HCT116 (cell line): ENCODE measurements around the gene RNF113B. TPM values are rescaled to one million over a fixed set of nuclear protein-coding genes. Genes with fewer than 3 reads are reported as not detected.

Source experiments
- ATAC-seq: fragments of 200-7000 bp; cut with Tn5 transposase; 2 replicates; pipeline ENCODE4 v1.9.1; 2020; ENCODE audit warnings: mild to moderate bottlenecking, moderate library complexity
- BruUV-seq: library from RNA; stranded (reverse); fragments of 400-500 nt; replicated peaks from 2 replicates; lab custom pipeline; 2021; lab: Mats Ljungman, UMichigan
- CTCF ChIA-PET: fragments of 300-600 bp; sonication (Branson Sonifier 250); formaldehyde crosslinking; loops from one replicate; lab custom pipeline; 2021; ENCODE audit warnings: antibody characterized with exemption; lab: Charles Lee
- POLR2A ChIA-PET: fragments of 300-600, 350-600 bp; sonication (Branson Sonifier 250); formaldehyde crosslinking; loops from one replicate; lab custom pipeline; 2021; ENCODE audit warnings: antibody characterized with exemption; lab: Charles Lee
- RAD21 ChIA-PET, 2 experiments: fragments of 300-600 bp; sonication (Branson Sonifier 250); formaldehyde crosslinking; loops; one replicate each; lab custom pipeline; 2023; ENCODE audit warnings: low total read pairs in 2 of 2; ENCODE audit not compliant: uncharacterized antibody in 2 of 2, unreplicated experiment in 2 of 2, low non-redundant PET in 1 of 2; lab: Charles Lee
- DNase-seq: peaks from one replicate; pipeline ENCODE4 v3.0.0-alpha.2; 2010; ENCODE audit warnings: low read depth, low spot score
- H2AFZ ChIP-seq: fragments of 200-600 bp; shearing (Covaris generic), sonication (generic); 2 replicates; pipeline ENCODE4 v1.6.1; 2017; ENCODE audit warnings: low read depth, mixed run types, mixed read lengths, antibody characterized with exemption, low read length; ENCODE audit not compliant: poor library complexity, severe bottlenecking
- H3K27ac ChIP-seq: 2 replicates; pipeline ENCODE4 v1.5.1; 2012; ENCODE audit warnings: low read depth, low read length
- H3K27me3 ChIP-seq: fragments of 200-600 bp; sonication (generic); 2 replicates; pipeline ENCODE4 v1.6.1; 2016; ENCODE audit warnings: mixed run types, low read length, mixed read lengths; ENCODE audit not compliant: insufficient read depth
- H3K36me3 ChIP-seq, 2 experiments: fragments of 200-500 bp in 1 of 2; fragments of 200-600 bp in 1 of 2; sonication (Bioruptor generic) in 1 of 2; sonication (generic) in 1 of 2; 2 replicates each; pipeline versions ENCODE4 v1.5.1 to v1.6.1; 2014 to 2016; ENCODE audit warnings: low read length in 2 of 2, inconsistent platforms in 1 of 2, mixed read lengths in 1 of 2, mixed run types in 1 of 2; ENCODE audit not compliant: insufficient read depth in 2 of 2, control insufficient read depth in 1 of 2
- H3K4me1 ChIP-seq, 2 experiments: fragments of 200-600 bp in 1 of 2; sonication (generic) in 1 of 2; 2 replicates each; pipeline versions ENCODE4 v1.5.1 to v1.6.1; 2012 to 2017; ENCODE audit warnings: low read length in 2 of 2, inconsistent platforms in 1 of 2, mild to moderate bottlenecking in 1 of 2, mixed read lengths in 1 of 2, mixed run types in 1 of 2, moderate library complexity in 1 of 2; ENCODE audit not compliant: insufficient read depth in 2 of 2, control insufficient read depth in 1 of 2
- H3K4me2 ChIP-seq: fragments of 200-600 bp; sonication (generic); 2 replicates; pipeline ENCODE4 v1.6.1; 2017; ENCODE audit warnings: mixed run types, low read length, mixed read lengths
- H3K4me3 ChIP-seq, 2 experiments: fragments of 200-600 bp in 1 of 2; sonication (generic) in 1 of 2; replicated peaks in 1 of 2; 2 replicates each; pipeline ENCODE4 v1.5.1; 2011 to 2016; ENCODE audit warnings: low read length in 2 of 2, control low read depth in 1 of 2, low read depth in 1 of 2, mild to moderate bottlenecking in 1 of 2, mixed read lengths in 1 of 2, mixed run types in 1 of 2
- H3K79me2 ChIP-seq: fragments of 200-600 bp; sonication (generic); 2 replicates; pipeline ENCODE4 v1.6.1; 2017; ENCODE audit warnings: mild to moderate bottlenecking, mixed run types, low read length, moderate library complexity, mixed read lengths; ENCODE audit not compliant: insufficient read depth
- H3K9ac ChIP-seq: fragments of 200-600 bp; sonication (generic); 2 replicates; pipeline ENCODE4 v1.6.1; 2016; ENCODE audit warnings: low read length, mixed read lengths
- H3K9me2 ChIP-seq: fragments of 200-600 bp; sonication (generic), shearing (Covaris generic); 2 replicates; pipeline ENCODE4 v1.6.1; 2017; ENCODE audit warnings: mixed run types, mild to moderate bottlenecking, moderate library complexity; ENCODE audit not compliant: insufficient read depth
- H3K9me3 ChIP-seq, 2 experiments: fragments of 200-500 bp in 1 of 2; fragments of 200-600 bp in 1 of 2; sonication (Bioruptor generic) in 1 of 2; sonication (generic) in 1 of 2; 2 replicates each; pipeline ENCODE4 v1.6.1; 2014 to 2017; ENCODE audit warnings: low read length in 2 of 2, mixed read lengths in 2 of 2, inconsistent platforms in 1 of 2, low read depth in 1 of 2, mild to moderate bottlenecking in 1 of 2, mixed run types in 1 of 2, moderate library complexity in 1 of 2; ENCODE audit not compliant: control insufficient read depth in 1 of 2, insufficient read depth in 1 of 2
- H4K20me1 ChIP-seq: fragments of 200-600 bp; sonication (generic), shearing (Covaris generic); 2 replicates; pipeline ENCODE4 v1.6.1; 2017; ENCODE audit warnings: mixed run types, mild to moderate bottlenecking, moderate library complexity; ENCODE audit not compliant: insufficient read depth
- CEBPB ChIP-seq: IDR thresholded peaks from 2 replicates; pipeline ENCODE4 v1.6.1; 2012; ENCODE audit warnings: low read depth
- EGR1 ChIP-seq: IDR thresholded peaks from 2 replicates; pipeline ENCODE4 v1.6.1; 2012; ENCODE audit warnings: low read depth
- EZH2phosphoT487 ChIP-seq: fragments of 200-600 bp; IDR thresholded peaks from 2 replicates; pipeline ENCODE4 v1.6.1; 2018; ENCODE audit warnings: antibody characterized with exemption, borderline replicate concordance
- MAX ChIP-seq: IDR thresholded peaks from 2 replicates; pipeline ENCODE4 v1.6.1; 2012
- RAD21 ChIP-seq: IDR thresholded peaks from 2 replicates; pipeline ENCODE4 v1.6.1; 2012; ENCODE audit warnings: low read depth, mild to moderate bottlenecking
- REST ChIP-seq: IDR thresholded peaks from 2 replicates; pipeline ENCODE4 v1.6.1; 2012; ENCODE audit warnings: low read depth
- SP1 ChIP-seq: IDR thresholded peaks from 2 replicates; pipeline ENCODE4 v1.6.1; 2012; ENCODE audit warnings: low read depth
- SRF ChIP-seq: IDR thresholded peaks from 2 replicates; pipeline ENCODE4 v1.6.1; 2012; ENCODE audit warnings: low read depth
- TCF7L2 ChIP-seq: IDR thresholded peaks from 2 replicates; pipeline ENCODE4 v1.7.0; 2011; ENCODE audit warnings: borderline replicate concordance, inconsistent platforms; ENCODE audit not compliant: insufficient read depth, insufficient read length; ENCODE audit errors: extremely low read depth
- YY1 ChIP-seq: IDR thresholded peaks from 2 replicates; pipeline ENCODE4 v1.6.1; 2011; ENCODE audit warnings: low read length, low read depth, moderate library complexity, mild to moderate bottlenecking; ENCODE audit not compliant: insufficient replicate concordance; ENCODE audit errors: extremely low read depth
- ZBTB33 ChIP-seq: IDR thresholded peaks from 2 replicates; pipeline ENCODE4 v1.6.1; 2011; ENCODE audit warnings: mild to moderate bottlenecking, low read length, moderate library complexity; ENCODE audit not compliant: insufficient replicate concordance; ENCODE audit errors: extremely low read depth
- ZFX ChIP-seq: fragments of 450-650 bp; IDR thresholded peaks from 2 replicates; pipeline ENCODE4 v1.6.1; 2017
- intact Hi-C: fragments of 100-400 bp; cut with micrococcal nuclease; formaldehyde crosslinking; loops from 2 replicates; pipeline ENCODE4 v1.10.0; 2022
- total RNA-seq: library from RNA; stranded (reverse); gene quantifications from one replicate; pipeline ENCODE4 v1.2.1, GENCODE V29; 2021; ENCODE audit not compliant: unreplicated experiment

The RNF113B gene
- total RNA-seq, 1 experiment from 2014 or later, result not detected

DNA sequence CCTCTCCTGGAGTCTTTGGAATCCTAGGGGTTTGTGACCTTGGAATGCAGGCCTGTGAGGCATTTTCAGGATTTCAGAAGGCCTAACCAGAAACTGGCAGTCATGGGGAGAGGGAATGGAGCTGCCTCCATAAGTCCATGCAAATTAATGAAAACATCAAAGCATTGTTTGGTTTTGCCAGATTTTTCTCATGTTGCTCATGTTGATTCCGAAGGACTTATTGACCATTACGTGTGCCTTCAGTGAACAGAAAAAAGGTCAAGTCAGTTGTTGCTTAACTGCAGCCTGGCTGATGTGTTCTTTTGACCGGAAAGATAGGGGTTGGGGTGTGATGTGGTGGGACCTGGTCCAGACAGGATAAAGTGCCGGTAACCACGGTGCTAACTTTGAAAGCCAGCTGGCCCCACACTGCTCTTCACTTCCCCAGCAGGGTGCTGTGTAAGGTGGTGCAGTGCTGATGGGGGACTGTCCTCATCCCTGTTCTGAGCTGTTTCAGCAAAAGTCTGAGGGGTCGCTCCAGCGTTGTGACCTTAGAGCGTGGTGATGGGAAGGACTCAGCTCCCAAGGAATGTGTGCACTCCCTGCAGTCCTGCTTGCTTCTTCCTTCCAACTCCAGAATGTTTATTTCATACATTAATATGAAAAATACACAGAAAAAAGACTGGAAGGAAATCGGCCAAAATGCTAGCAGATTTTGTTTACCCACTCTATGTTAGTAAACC is 3.5 kb downstream of the RNF113B start:
- no peaks in the 10 kb centered on the region for H3K9me3 ChIP-seq
- no peak overlapping the region for H3K4me3 ChIP-seq
- peaks cover 3% of the 10 kb centered on the region; the same call in 1 of the 2 replicates for H3K79me2 ChIP-seq
- ChIA-PET CTCF (no interaction called here), RAD21 (no interaction called here), POLR2A (no interaction called here)
- TF ChIP-seq EGR1 (no peak), RAD21 (no peak), SP1 (no peak), YY1 (no peak), ZFX (no peak), CEBPB (0 out of 2 replicates have a peak, but pooled peaks have one; percentile 27), ZBTB33 (no peak), SRF (no peak), TCF7L2 (peak; percentile 36), MAX (no peak), EZH2phosphoT487 (no peak), REST (no peak)
- H3K4me2 ChIP-seq, result peak overlapping the region; percentile 64
- intact Hi-C loops, result no loop called here
- H4K20me1 ChIP-seq, result no peaks in the 10 kb centered on the region
- peak overlapping the region; percentile 26; the same call in 1 of the 2 replicates for H3K9ac ChIP-seq
- H3K4me1 ChIP-seq, result peaks cover 32 to 33% of the 10 kb centered on the region in 2 experiments
- H3K9me2 ChIP-seq, result no peaks in the 10 kb centered on the region
- no peak overlapping the region for H2AFZ ChIP-seq
- DNase-seq (peak; percentile 29), ATAC-seq (peak; percentile 78)
- BruUV-seq, result no TSS peak
- H3K36me3 ChIP-seq, result no peaks in the 10 kb centered on the region
- no peaks in the 10 kb centered on the region for H3K27me3 ChIP-seq
- no peak overlapping the region for H3K27ac ChIP-seq
